ENCODE measurements around the gene INTS3. TPM values are rescaled to one million over a fixed set of nuclear protein-coding genes. Genes with fewer than 3 reads are reported as not detected.

The INTS3 gene
- total RNA-seq, 1 experiment from 2014 or later, result 66.8 TPM

DNA sequence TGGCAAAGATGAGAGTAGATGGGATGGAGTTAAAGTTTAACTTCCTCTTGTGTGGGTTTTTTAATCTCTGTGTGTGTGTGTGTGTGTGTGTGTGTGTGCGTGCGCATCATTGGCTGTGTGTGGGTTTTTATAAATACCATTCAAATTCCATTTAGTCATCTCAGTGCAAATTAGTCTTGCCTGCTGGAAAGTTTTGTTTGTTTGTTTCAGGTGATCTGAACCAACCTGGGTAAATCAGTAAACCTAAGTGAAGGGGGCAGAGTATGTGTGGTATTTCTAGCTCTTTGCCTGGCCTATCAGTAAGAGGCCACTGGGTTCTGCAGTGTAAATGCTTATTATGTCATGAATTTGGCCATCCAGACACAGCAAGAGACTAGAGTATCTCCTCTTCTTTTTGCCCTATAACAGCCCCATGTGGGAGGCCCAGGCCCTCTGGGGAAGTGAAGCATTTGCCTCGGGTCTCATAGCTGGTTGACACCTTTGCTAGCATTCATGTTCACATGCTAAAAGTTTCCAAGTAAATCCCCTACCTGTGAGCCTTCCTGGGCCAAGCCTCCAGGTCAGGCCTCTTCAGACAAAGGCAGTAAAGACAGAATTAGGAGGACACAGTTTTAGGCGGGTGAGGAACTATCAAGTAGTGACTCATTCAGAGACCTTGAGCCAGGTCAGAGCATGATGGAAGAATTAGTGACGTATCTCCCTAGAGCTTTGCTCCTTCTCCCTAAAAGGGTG, 14.7 kb downstream of the INTS3 start (continued):
- TF ChIP-seq IRF1 (CRISPR knock-in tag; IDR thresholded peaks at IDR 0.05), result no peak
- no peak for TF ChIP-seq FOXJ3 (CRISPR knock-in tag; IDR thresholded peaks at IDR 0.05; ENCODE audit: borderline replicate concordance)
- TF ChIP-seq, protein P1, sequence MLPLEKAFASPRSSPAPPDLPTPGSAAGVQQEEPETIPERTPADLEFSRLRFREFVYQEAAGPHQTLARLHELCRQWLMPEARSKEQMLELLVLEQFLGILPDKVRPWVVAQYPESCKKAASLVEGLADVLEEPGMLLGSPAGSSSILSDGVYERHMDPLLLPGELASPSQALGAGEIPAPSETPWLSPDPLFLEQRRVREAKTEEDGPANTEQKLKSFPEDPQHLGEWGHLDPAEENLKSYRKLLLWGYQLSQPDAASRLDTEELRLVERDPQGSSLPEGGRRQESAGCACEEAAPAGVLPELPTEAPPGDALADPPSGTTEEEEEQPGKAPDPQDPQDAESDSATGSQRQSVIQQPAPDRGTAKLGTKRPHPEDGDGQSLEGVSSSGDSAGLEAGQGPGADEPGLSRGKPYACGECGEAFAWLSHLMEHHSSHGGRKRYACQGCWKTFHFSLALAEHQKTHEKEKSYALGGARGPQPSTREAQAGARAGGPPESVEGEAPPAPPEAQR (CRISPR knock-in tag; IDR thresholded peaks at IDR 0.05), result no peak
- TF ChIP-seq PREB (CRISPR knock-in tag; IDR thresholded peaks at IDR 0.05; ENCODE audit: borderline replicate concordance), result no peak
- no peak for TF ChIP-seq NR1H2 (CRISPR knock-in tag; IDR thresholded peaks at IDR 0.05)

DNA sequence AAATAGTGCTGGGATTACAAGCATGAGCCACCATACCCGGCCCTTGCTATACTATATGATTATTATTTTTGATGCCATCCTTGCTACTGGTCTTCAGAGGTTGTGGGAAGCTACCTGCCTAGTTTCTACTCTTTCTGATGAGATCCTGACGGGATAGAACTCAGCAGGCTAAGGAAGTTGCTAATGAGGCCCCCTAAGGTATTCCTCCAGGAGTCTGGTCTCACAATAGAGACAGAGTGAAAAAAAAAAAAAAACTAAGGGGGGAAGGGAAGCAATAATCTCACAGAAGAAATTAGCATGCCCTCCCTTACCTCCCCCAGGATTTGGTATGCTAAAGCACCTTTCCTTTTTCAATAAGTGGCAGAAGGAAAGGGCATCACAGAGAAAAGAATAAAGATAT, 17.6 kb downstream of the INTS3 start:
- peaks cover 57% of the 10 kb centered on the region for H3K36me3 Mint-ChIP-seq
- peak; percentile 16 for DNase-seq (ENCODE audit: low spot score)
- ChIA-PET CTCF (interaction anchor here (0.8 to 1.3 kb wide), 6 partner anchors 17 to 220 kb away, joined by 3 to 12 read pairs (median 6); partner anchors contain the start of genes INTS3, NPR1 and S100A13), POLR2A (interaction anchor here (0.5 to 1.1 kb wide), 4 partner anchors 16 to 379 kb away, joined by 3 to 6 read pairs (median 4); partner anchors contain the start of gene INTS3)
- peak overlapping the region; percentile 99 for H3K27ac Mint-ChIP-seq
- ATAC-seq, result peak; percentile 79
- H3K4me3 Mint-ChIP-seq, result peak overlapping the region; percentile 35
- no peaks in the 10 kb centered on the region for H3K9me3 Mint-ChIP-seq
- H3K27me3 Mint-ChIP-seq (ENCODE audit: low read depth), result no peaks in the 10 kb centered on the region
- H3K4me1 Mint-ChIP-seq, result peaks cover 90% of the 10 kb centered on the region
- no peak for TF ChIP-seq E2F4 (CRISPR knock-in tag; IDR thresholded peaks at IDR 0.05; ENCODE audit: borderline replicate concordance, low read depth)
- no peak for TF ChIP-seq SOX15 (CRISPR knock-in tag; IDR thresholded peaks at IDR 0.05)
- TF ChIP-seq ZNF232 (CRISPR knock-in tag; IDR thresholded peaks at IDR 0.05), result no peak
- TF ChIP-seq, protein P2, sequence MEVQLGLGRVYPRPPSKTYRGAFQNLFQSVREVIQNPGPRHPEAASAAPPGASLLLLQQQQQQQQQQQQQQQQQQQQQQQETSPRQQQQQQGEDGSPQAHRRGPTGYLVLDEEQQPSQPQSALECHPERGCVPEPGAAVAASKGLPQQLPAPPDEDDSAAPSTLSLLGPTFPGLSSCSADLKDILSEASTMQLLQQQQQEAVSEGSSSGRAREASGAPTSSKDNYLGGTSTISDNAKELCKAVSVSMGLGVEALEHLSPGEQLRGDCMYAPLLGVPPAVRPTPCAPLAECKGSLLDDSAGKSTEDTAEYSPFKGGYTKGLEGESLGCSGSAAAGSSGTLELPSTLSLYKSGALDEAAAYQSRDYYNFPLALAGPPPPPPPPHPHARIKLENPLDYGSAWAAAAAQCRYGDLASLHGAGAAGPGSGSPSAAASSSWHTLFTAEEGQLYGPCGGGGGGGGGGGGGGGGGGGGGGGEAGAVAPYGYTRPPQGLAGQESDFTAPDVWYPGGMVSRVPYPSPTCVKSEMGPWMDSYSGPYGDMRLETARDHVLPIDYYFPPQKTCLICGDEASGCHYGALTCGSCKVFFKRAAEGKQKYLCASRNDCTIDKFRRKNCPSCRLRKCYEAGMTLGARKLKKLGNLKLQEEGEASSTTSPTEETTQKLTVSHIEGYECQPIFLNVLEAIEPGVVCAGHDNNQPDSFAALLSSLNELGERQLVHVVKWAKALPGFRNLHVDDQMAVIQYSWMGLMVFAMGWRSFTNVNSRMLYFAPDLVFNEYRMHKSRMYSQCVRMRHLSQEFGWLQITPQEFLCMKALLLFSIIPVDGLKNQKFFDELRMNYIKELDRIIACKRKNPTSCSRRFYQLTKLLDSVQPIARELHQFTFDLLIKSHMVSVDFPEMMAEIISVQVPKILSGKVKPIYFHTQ (CRISPR knock-in tag; IDR thresholded peaks at IDR 0.05), result no peak
- no peak for TF ChIP-seq PREB (CRISPR knock-in tag; IDR thresholded peaks at IDR 0.05; ENCODE audit: borderline replicate concordance)
- TF ChIP-seq ATF2 (CRISPR knock-in tag; IDR thresholded peaks at IDR 0.05; ENCODE audit: borderline replicate concordance, low read depth), result no peak
- TF ChIP-seq IRF2 (CRISPR knock-in tag; IDR thresholded peaks at IDR 0.05; ENCODE audit: borderline replicate concordance, low read depth), result no peak
- TF ChIP-seq ZNF317 (CRISPR knock-in tag; IDR thresholded peaks at IDR 0.05; ENCODE audit: borderline replicate concordance, low read depth), result no peak
- no peak for TF ChIP-seq NR2C2 (CRISPR knock-in tag; IDR thresholded peaks at IDR 0.05)
- no peak for TF ChIP-seq CREB1 (CRISPR knock-in tag; IDR thresholded peaks at IDR 0.05)
- no peak for TF ChIP-seq ZNF121 (CRISPR knock-in tag; IDR thresholded peaks at IDR 0.05)
- TF ChIP-seq GRHL2 (CRISPR knock-in tag; IDR thresholded peaks at IDR 0.05; ENCODE audit: insufficient replicate concordance, severe bottlenecking), result no peak
- TF ChIP-seq ZNF423 (CRISPR knock-in tag; IDR thresholded peaks at IDR 0.05), result peak; percentile 86
- no peak for TF ChIP-seq ZNF671 (CRISPR knock-in tag; IDR thresholded peaks at IDR 0.05)
- no peak for TF ChIP-seq ESRRA (CRISPR knock-in tag; IDR thresholded peaks at IDR 0.05; ENCODE audit: borderline replicate concordance)
- no peak for TF ChIP-seq STAT6 (CRISPR knock-in tag; conservative IDR thresholded peaks at IDR 0.05; ENCODE audit: low read depth)
